Loucy (cell line): ENCODE data around the gene SLC17A2.

Experiments
- CTCF ChIP-seq: fragments of 200-600 bp; sonication (generic); conservative IDR thresholded peaks from 2 replicates; pipeline ENCODE4 v1.5.1; 2014; ENCODE audit warnings: mild to moderate bottlenecking, antibody characterized with exemption, low read length
- EZH2phosphoT487 ChIP-seq: fragments of 200-600 bp; IDR thresholded peaks from 2 replicates; pipeline ENCODE4 v1.6.1; 2018; ENCODE audit warnings: antibody characterized with exemption, mild to moderate bottlenecking, moderate library complexity, borderline replicate concordance

DNA sequence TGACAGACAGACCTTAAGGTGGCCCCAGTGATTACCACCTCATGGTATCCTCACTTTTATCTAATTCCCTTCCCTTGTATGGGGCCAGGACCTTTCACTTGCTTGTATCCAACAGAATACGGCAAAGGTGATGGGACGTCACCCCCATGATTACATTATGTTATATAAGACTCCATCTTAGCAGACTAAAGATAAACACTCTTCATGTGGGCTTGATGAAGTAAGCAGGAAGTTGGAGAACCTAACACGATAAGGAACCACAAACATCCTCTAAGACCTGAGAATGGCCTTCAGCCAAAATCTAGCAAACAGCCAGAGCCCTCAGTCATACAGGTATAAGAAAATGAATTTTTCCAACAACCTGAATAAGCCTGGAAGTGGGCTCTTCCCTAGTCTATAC, 64.5 kb downstream of the SLC17A2 start:
- TF ChIP-seq CTCF (no peak), EZH2phosphoT487 (no peak)
